ENCODE measurements around the gene SBNO2. TPM values are rescaled to one million over a fixed set of nuclear protein-coding genes. Genes with fewer than 3 reads are reported as not detected.

Gene SBNO2
- total RNA-seq, 4 donors from 2014 or later = 26.4 to 71.0 (median 57.8) TPM

DNA sequence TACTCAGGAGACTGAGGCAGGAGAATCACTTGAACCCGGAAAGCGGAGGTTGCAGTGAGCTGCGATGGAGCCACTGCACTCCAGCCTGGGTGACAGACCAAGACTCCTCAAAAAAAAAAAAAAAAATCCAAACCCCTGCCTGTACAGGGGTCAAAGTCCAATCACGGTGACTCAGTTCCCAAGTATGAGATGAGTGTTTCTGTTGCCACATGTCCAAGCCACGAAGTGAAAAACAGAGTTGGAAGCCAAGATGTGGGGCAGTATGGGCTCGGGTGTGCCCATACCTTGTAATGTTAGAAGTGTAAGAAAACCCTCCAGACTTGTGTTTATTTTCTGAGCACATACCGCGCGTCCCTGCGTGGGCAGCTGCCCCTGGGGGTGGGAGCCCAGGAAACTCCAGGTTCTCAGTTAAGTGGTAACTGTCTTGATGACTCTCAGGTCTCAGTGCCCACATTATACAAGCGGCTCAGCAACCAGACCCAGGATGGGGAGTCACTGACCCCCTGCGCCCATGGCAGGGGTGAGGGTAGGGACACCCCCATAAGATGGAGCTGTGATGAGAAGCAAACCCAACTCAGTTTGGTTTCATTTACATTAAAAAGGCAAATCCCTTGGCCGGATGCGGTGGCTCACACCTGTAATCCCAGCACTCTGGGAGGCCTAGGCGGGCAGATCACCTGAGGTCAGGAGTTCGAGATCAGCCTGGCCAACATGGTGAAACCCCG is 71.5 kb downstream of the SBNO2 start:
- no peaks in the 10 kb centered on the region for H3K27me3 ChIP-seq
- no peaks in the 10 kb centered on the region for H3K9me3 ChIP-seq
- peaks cover 0 to 25% (median 0%) of the 10 kb centered on the region in 3 donors for H3K36me3 ChIP-seq
- H3K4me3 ChIP-seq = peak overlapping the region in 2 of 4 donors; percentile 15 to 94
- peak in 1 of 3 donors; percentile 87 for DNase-seq
- peaks cover 4 to 81% (median 31%) of the 10 kb centered on the region in 4 donors for H3K4me1 ChIP-seq
- TF ChIP-seq, protein P1, sequence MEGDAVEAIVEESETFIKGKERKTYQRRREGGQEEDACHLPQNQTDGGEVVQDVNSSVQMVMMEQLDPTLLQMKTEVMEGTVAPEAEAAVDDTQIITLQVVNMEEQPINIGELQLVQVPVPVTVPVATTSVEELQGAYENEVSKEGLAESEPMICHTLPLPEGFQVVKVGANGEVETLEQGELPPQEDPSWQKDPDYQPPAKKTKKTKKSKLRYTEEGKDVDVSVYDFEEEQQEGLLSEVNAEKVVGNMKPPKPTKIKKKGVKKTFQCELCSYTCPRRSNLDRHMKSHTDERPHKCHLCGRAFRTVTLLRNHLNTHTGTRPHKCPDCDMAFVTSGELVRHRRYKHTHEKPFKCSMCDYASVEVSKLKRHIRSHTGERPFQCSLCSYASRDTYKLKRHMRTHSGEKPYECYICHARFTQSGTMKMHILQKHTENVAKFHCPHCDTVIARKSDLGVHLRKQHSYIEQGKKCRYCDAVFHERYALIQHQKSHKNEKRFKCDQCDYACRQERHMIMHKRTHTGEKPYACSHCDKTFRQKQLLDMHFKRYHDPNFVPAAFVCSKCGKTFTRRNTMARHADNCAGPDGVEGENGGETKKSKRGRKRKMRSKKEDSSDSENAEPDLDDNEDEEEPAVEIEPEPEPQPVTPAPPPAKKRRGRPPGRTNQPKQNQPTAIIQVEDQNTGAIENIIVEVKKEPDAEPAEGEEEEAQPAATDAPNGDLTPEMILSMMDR (IDR thresholded peaks at IDR 0.05) = no peak
- peak in 1 of 2 donors; percentile 30 for TF ChIP-seq POLR2A (IDR thresholded peaks at IDR 0.05)
- H3K27ac ChIP-seq = peak overlapping the region; percentile 79 to 100 (median 99)

DNA sequence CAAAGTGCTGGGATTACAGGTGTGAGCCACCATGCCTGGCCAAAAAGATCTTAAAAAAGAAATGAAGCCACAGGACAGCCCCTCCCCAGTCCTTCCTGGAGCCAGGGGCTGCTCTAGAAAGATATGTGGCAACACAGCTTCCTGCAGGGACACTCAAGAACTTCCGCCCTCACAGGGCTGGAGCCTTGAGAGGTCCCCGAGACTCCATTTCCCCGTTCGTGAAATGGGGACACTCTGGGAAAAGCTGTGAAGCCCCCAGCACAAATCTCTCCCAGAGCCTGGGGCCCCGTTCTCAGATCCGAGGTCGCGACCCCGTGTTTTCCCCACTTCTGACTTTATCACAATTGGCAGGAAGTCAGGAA is 72.8 kb downstream of the SBNO2 start:
- DNase-seq = no peak
- TF ChIP-seq, protein P1 (IDR thresholded peaks at IDR 0.05) = no peak
- no peak for TF ChIP-seq POLR2A (IDR thresholded peaks at IDR 0.05)
- Histone ChIP-seq H3K4me1 (peaks cover 4 to 72% (median 28%) of the 10 kb centered on the region in 4 donors), H3K27me3 (no peaks in the 10 kb centered on the region), H3K9me3 (no peaks in the 10 kb centered on the region), H3K4me3 (peak overlapping the region in 1 of 4 donors; percentile 15), H3K36me3 (peaks cover 0 to 12% (median 0%) of the 10 kb centered on the region in 3 donors), H3K27ac (peak overlapping the region; percentile 79 to 100 (median 99))

DNA sequence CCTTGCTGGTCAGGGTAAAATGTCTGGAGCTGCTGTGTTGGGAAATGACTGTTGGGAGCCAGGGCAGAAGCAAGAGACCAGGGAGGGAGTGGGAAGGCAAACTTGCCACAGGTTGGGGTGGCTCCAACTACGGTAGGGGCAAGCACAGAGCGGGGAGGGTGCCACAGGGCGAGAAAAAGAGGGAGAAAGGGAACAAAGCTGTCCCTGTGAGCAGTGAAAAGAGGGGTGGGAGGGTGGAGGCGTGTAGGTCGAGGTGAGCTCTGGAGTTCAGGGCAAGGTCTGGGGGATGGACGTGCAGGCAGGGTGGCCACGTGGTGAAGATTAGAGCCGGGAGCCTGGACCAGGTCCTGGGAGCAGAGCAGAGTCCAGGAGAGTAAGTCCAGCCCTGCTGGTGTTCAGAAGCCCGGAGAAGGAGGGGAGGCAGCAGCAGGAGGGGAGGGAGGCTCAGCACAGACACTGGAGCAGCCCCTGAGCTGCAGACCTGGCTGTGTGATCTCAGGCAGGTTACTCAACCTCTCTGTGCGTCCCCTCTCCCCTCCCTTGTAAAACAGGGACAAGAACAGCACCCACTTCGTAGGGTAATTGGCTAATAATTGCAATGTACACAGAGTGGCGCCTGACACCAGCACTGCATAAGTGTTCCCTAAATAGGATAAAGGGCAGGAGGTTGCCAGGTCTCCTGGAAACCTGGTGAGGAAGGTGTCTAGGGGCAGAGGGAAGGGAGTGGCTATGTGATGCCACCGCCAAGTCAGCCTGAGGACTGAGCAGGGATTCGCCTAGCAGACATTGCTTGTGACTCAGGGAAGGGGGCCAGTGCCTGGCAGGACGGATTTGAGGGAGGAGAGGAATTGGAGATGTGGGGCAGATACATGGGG is 75.7 kb downstream of the SBNO2 start:
- Histone ChIP-seq H3K27ac (peak overlapping the region in 3 of 4 donors; percentile 44 to 91 (median 91)), H3K4me1 (peaks cover 4 to 72% (median 35%) of the 10 kb centered on the region in 4 donors), H3K36me3 (peaks cover 0 to 3% (median 0%) of the 10 kb centered on the region in 3 donors), H3K27me3 (no peaks in the 10 kb centered on the region), H3K4me3 (peak overlapping the region in 1 of 4 donors; percentile 8), H3K9me3 (no peaks in the 10 kb centered on the region)
- TF ChIP-seq POLR2A (IDR thresholded peaks at IDR 0.05) = peak; percentile 39 to 67
- TF ChIP-seq, protein P1 (IDR thresholded peaks at IDR 0.05) = peak in 1 of 6 experiments; percentile 26
- DNase-seq = peak in 2 of 3 donors; percentile 79 to 83

DNA sequence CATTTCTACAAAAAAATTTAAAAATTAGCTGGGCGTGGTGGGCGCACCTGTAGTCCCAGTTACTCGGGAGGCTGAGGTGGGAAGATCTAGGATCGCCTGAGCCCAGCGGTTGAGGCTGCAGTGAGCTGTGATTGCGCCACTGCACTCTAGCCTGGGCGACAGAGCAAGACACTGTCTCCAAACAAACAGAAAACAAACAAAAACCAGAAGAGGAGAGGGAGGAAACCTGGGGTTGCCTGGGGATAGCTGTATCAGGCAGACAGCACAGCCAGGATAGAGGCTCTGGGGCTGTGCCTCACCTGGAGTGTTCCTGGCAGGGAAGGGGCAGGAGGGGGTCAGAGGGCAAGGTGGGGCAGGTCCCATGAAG is 76.3 kb downstream of the SBNO2 start:
- Histone ChIP-seq H3K36me3 (peaks cover 0 to 10% (median 0%) of the 10 kb centered on the region in 3 donors), H3K27me3 (no peaks in the 10 kb centered on the region), H3K9me3 (no peaks in the 10 kb centered on the region), H3K4me3 (peak overlapping the region in 1 of 4 donors; percentile 8), H3K4me1 (peaks cover 4 to 72% (median 32%) of the 10 kb centered on the region in 4 donors), H3K27ac (peak overlapping the region in 3 of 4 donors; percentile 44 to 91 (median 91))
- TF ChIP-seq, protein P1 (IDR thresholded peaks at IDR 0.05) = no peak
- TF ChIP-seq POLR2A (IDR thresholded peaks at IDR 0.05) = no peak
- peak in 1 of 3 donors; percentile 71 for DNase-seq

DNA sequence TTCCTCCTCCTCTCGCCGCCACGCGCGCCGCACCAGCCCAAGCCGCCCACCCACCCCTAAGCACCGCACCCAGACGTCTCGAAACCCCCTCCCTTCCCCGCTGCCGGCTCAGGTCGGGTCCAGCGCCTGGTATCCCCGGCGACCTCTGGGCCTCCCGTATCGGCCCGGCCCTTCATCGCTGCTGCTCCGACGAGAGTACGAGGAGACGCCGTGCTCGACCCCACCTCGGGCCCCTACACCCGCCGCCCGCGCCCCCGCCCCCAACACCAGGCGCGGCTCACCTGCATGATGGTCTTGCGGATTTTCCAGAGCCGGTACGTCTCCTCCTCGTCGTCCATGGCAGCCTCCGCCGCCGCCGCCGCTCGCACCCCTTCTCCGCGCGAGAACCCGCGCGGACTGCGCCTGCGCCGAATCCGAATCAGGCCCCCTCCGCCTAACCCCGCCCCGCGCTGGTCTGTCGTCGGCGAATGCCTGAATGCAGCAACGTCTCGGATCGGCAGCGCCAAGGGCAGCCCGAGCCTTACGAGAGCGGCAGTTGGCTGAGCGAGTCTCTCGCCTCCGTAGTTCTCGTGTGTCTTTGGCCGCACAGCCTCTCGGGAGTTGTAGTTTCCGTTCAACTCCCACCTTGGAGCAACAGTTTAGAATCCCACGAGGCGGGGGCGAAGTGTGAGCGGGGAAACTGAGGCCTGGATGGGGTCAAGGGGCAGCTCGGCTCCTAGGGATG is 78.9 kb downstream of the SBNO2 start, which contains the start of gene POLR2E:
Gene POLR2E, minus strand, starts transcription at position 398 of the 724 bp plus-strand sequence. Its CDS starts 60 bp downstream, at position 338.
- Histone ChIP-seq H3K27ac (peak within 1 kb of the TSS; percentile 78 to 90 (median 82)), H3K9me3 (no peaks in the 10 kb centered on the region), H3K36me3 (peaks cover 0 to 35% (median 0%) of the 10 kb centered on the region in 3 donors), H3K4me3 (peak within 1 kb of the TSS; percentile 94 to 98 (median 96)), H3K4me1 (peaks cover 0 to 50% (median 15%) of the 10 kb centered on the region in 4 donors), H3K27me3 (no peaks in the 10 kb centered on the region)
- peak; percentile 97 to 99 (median 98) for DNase-seq
- TF ChIP-seq, protein P1 (IDR thresholded peaks at IDR 0.05) = no peak
- peak; percentile 63 to 82 for TF ChIP-seq POLR2A (IDR thresholded peaks at IDR 0.05)

All from Peyer's patch (tissue), 4 donors.